Endothelial cell of umbilical vein (primary cell): ENCODE data around the gene KIF1C. TPM values are rescaled to one million over a fixed set of nuclear protein-coding genes. Genes with fewer than 3 reads are reported as not detected.

ENCODE experiments used
- BruUV-seq: library from RNA; stranded (reverse); fragments of 400-500 nt; replicated peaks from 2 replicates; lab custom pipeline; 2021; lab: Mats Ljungman, UMichigan
- CTCF ChIA-PET: fragments of 300-600, 350-600 bp; sonication (Branson Sonifier 250); formaldehyde crosslinking; loops from one replicate; lab custom pipeline; 2021; ENCODE audit warnings: antibody characterized with exemption, inconsistent platforms; lab: Charles Lee
- POLR2A ChIA-PET: fragments of 300-600, 350-600 bp; sonication (Branson Sonifier 250); formaldehyde crosslinking; loops from one replicate; lab custom pipeline; 2021; ENCODE audit warnings: antibody characterized with exemption, inconsistent platforms; lab: Charles Lee
- DNase-seq: peaks from one replicate; pipeline ENCODE4 v3.0.0-alpha.2; 2011; ENCODE audit warnings: low read depth, low spot score
- FAIRE-seq: peaks from 2 replicates; lab custom pipeline; 2011; peaks lifted over from hg19 to GRCh38; lab: Jason Lieb, UNC
- H2AFZ ChIP-seq: 2 replicates; pipeline ENCODE4 v1.6.0; 2012; ENCODE audit warnings: low read depth, low read length, control low read depth, inconsistent platforms
- H3K27ac ChIP-seq: 2 replicates; pipeline ENCODE4 v1.5.1; 2011; ENCODE audit warnings: low read depth, mild to moderate bottlenecking, control low read depth, low read length, moderate library complexity; ENCODE audit not compliant: insufficient read depth
- H3K27me3 ChIP-seq, 2 experiments: 2 replicates each; pipeline versions ENCODE4 v1.6.0 to v1.6.1; 2011; ENCODE audit warnings: low read length in 2 of 2, mixed read lengths in 1 of 2; ENCODE audit not compliant: control insufficient read depth in 2 of 2, insufficient read depth in 2 of 2
- H3K36me3 ChIP-seq, 2 experiments: 2 replicates in 1 of 2; 3 replicates in 1 of 2; pipeline ENCODE4 v1.5.1; 2011; ENCODE audit warnings: low read length in 2 of 2, mild to moderate bottlenecking in 1 of 2, moderate library complexity in 1 of 2; ENCODE audit not compliant: control insufficient read depth in 2 of 2, insufficient read depth in 2 of 2; ENCODE audit errors: extremely low read depth in 1 of 2
- H3K4me1 ChIP-seq: 3 replicates; pipeline ENCODE4 v1.5.1; 2011; ENCODE audit warnings: mild to moderate bottlenecking, low read length; ENCODE audit not compliant: control insufficient read depth, insufficient read depth; ENCODE audit errors: extremely low read depth
- H3K4me2 ChIP-seq: 2 replicates; pipeline ENCODE4 v1.6.1; 2011; ENCODE audit warnings: low read length, control low read depth, mixed read lengths; ENCODE audit not compliant: insufficient read depth
- H3K4me3 ChIP-seq, 3 experiments: fragments of 200-600 bp in 1 of 3; sonication (generic), shearing (Covaris generic) in 1 of 3; replicated peaks in 1 of 3; 2 replicates each; pipeline ENCODE4 v1.5.1; 2011 to 2016; ENCODE audit warnings: control low read depth in 3 of 3, low read length in 3 of 3, mild to moderate bottlenecking in 2 of 3, inconsistent platforms in 1 of 3, low read depth in 1 of 3, moderate library complexity in 1 of 3; ENCODE audit not compliant: insufficient read depth in 1 of 3
- H3K79me2 ChIP-seq: 2 replicates; pipeline ENCODE4 v1.6.0; 2012; ENCODE audit warnings: low read length, inconsistent platforms; ENCODE audit not compliant: control insufficient read depth, insufficient read depth
- H3K9ac ChIP-seq: replicated peaks from 2 replicates; pipeline ENCODE3; 2011; ENCODE audit warnings: low read length, control low read depth; ENCODE audit not compliant: insufficient read depth; ENCODE audit errors: extremely low read depth
- H3K9me1 ChIP-seq: replicated peaks from 3 replicates; pipeline ENCODE4 v1.6.0; 2011; ENCODE audit warnings: mild to moderate bottlenecking, low read length; ENCODE audit not compliant: control insufficient read depth, insufficient read depth; ENCODE audit errors: extremely low read depth
- H3K9me3 ChIP-seq: replicated peaks from 2 replicates; pipeline ENCODE4 v1.5.1; 2012; ENCODE audit warnings: low read length, inconsistent platforms; ENCODE audit not compliant: control insufficient read depth, insufficient read depth
- H4K20me1 ChIP-seq: replicated peaks from 2 replicates; pipeline ENCODE3; 2011; ENCODE audit warnings: mild to moderate bottlenecking, low read length; ENCODE audit not compliant: control insufficient read depth, insufficient read depth; ENCODE audit errors: extremely low read depth
- EZH2 ChIP-seq: IDR thresholded peaks from 2 replicates; pipeline ENCODE4 v1.6.1; 2012; ENCODE audit warnings: borderline replicate concordance, low read depth, mild to moderate bottlenecking, moderate library complexity, low read length, inconsistent platforms; ENCODE audit not compliant: severe bottlenecking
- FOS ChIP-seq: IDR thresholded peaks from 2 replicates; pipeline ENCODE4 v1.6.1; 2011; ENCODE audit warnings: mild to moderate bottlenecking, low read length, moderate library complexity, borderline replicate concordance; ENCODE audit not compliant: insufficient read depth
- GATA2 ChIP-seq: IDR thresholded peaks from 2 replicates; pipeline ENCODE4 v1.7.0; 2011; ENCODE audit warnings: low read depth, mild to moderate bottlenecking, moderate library complexity, mixed read lengths, low read length; ENCODE audit not compliant: insufficient read length, insufficient read depth
- JUN ChIP-seq: IDR thresholded peaks from 2 replicates; pipeline ENCODE4 v1.6.1; 2011; ENCODE audit warnings: borderline replicate concordance, low read depth; ENCODE audit not compliant: insufficient read length, insufficient read depth
- MYC ChIP-seq: IDR thresholded peaks from one replicate; pipeline ENCODE4 v1.6.1; 2011; ENCODE audit warnings: mild to moderate bottlenecking, low read depth, low read length
- POLR2A ChIP-seq: IDR thresholded peaks from 2 replicates; pipeline ENCODE4 v1.6.1; 2012; ENCODE audit warnings: low read depth, mild to moderate bottlenecking, control low read depth, low read length
- POLR2AphosphoS5 ChIP-seq: IDR thresholded peaks from 2 replicates; pipeline ENCODE4 v1.6.1; 2012; ENCODE audit warnings: low read depth, mild to moderate bottlenecking, control low read depth, low read length, moderate library complexity; ENCODE audit not compliant: insufficient read depth
- dilution Hi-C: fragments of 300-500 bp; cut with MboI; formaldehyde crosslinking; loops from one replicate; pipeline ENCODE4 v1.15.0; 2019; ENCODE audit warnings: low sequenced_read_pairs; ENCODE audit not compliant: extremely low pct_ligation_motif_present
- intact Hi-C: fragments of 100-400 bp; cut with micrococcal nuclease; formaldehyde crosslinking; loops from one replicate; pipeline ENCODE4 v1.10.0; 2022
- polyA plus RNA-seq, 4 experiments: library from polyadenylated mRNA; depleted of rRNA in 3 of 4; stranded (reverse) in 3 of 4; unstranded in 1 of 4; fragments of >200 nt; gene quantifications; 2 replicates each; pipeline versions ENCODE4 v1.2.1 to v1.2.3, GENCODE V29; 2011 to 2012; ENCODE audit warnings: missing spikeins in 1 of 4
- total RNA-seq: library from RNA; stranded (reverse); gene quantifications from 2 replicates; pipeline ENCODE4 v1.2.3, GENCODE V29; 2021
- TF ChIP-seq, protein P1 (sequence below), 2 donors: IDR thresholded peaks; 1 replicate in 1 of 2; 2 replicates in 1 of 2; pipeline ENCODE4 v1.5.1; 2011; ENCODE audit warnings: low read length in 2 of 2, mild to moderate bottlenecking in 2 of 2, moderate library complexity in 2 of 2, control low read depth in 1 of 2, inconsistent platforms in 1 of 2, low read depth in 1 of 2; ENCODE audit not compliant: insufficient read depth in 1 of 2; ENCODE audit errors: extremely low read depth in 1 of 2
- TF ChIP-seq, protein P2 (sequence below): IDR thresholded peaks from 2 replicates; pipeline ENCODE4 v1.6.1; 2011; ENCODE audit not compliant: insufficient read depth, insufficient read length

KIF1C gene
- total and polyA plus RNA-seq, 2 donors (not counting 3 experiments of a cell fraction or from before 2014, with no cell fraction given): 33.6 to 171 TPM

DNA sequence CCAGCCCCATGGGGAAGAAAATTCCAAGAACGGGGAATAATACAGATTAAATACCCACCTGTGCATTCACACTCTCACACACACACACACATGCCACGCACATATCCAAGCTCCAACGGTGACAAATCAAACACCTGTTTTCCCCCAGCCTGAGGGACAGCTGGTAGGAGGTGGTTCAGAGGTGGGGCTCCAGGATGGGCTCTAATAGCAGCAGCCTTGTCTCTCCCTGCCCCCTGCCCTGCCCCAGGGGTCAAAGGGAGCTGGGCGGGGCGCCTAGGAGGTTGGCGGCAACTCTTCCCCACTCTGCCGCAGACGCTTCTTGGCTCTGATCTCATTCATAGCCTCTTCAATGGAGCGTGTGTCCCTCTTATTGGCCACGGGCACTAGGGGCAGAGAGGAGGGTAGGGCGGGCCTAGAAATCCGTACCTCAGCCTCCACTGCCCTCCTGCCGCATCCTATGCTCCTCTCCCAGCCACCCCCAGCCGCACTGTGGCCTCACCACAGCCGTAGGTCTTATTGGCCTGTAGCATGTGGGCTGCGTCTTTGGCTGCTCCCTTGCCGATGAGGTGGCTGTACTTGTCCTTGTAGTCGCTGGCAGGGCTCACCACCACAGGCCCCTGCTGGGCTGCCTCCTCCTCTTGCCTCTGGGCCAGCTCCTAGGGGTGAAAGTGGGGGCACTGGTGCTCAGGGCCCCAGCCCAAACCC lies 38.3 kb upstream of the KIF1C start:
- Histone ChIP-seq H3K4me3 (no peak overlapping the region), H3K27me3 (no peaks in the 10 kb centered on the region), H3K36me3 (peaks cover 0 to 7% of the 10 kb centered on the region in 2 experiments), H3K79me2 (no peaks in the 10 kb centered on the region), H3K9ac (no peak overlapping the region), H3K4me2 (no peak overlapping the region), H3K27ac (no peak overlapping the region), H3K9me1 (no peaks in the 10 kb centered on the region), H2AFZ (no peak overlapping the region), H3K4me1 (no peaks in the 10 kb centered on the region), H3K9me3 (no peaks in the 10 kb centered on the region), H4K20me1 (no peaks in the 10 kb centered on the region)
- no peak for FAIRE-seq
- TF ChIP-seq JUN (no peak), GATA2 (no peak), FOS (no peak), MYC (no peak), POLR2A (no peak), EZH2 (no peak), POLR2AphosphoS5 (no peak)
- TF ChIP-seq, protein P1, sequence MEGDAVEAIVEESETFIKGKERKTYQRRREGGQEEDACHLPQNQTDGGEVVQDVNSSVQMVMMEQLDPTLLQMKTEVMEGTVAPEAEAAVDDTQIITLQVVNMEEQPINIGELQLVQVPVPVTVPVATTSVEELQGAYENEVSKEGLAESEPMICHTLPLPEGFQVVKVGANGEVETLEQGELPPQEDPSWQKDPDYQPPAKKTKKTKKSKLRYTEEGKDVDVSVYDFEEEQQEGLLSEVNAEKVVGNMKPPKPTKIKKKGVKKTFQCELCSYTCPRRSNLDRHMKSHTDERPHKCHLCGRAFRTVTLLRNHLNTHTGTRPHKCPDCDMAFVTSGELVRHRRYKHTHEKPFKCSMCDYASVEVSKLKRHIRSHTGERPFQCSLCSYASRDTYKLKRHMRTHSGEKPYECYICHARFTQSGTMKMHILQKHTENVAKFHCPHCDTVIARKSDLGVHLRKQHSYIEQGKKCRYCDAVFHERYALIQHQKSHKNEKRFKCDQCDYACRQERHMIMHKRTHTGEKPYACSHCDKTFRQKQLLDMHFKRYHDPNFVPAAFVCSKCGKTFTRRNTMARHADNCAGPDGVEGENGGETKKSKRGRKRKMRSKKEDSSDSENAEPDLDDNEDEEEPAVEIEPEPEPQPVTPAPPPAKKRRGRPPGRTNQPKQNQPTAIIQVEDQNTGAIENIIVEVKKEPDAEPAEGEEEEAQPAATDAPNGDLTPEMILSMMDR (IDR thresholded peaks at IDR 0.05; ENCODE audit: extremely low read depth in 1 of 2, insufficient read depth in 1 of 2, low read depth in 1 of 2, low read length in 2 of 2): no peak
- TF ChIP-seq, protein P2, sequence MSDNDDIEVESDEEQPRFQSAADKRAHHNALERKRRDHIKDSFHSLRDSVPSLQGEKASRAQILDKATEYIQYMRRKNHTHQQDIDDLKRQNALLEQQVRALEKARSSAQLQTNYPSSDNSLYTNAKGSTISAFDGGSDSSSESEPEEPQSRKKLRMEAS: no peak
- intact Hi-C loops (no loop called here), dilution Hi-C loops (no loop called here)
- POLR2A ChIA-PET: no interaction called here
- CTCF ChIA-PET: interaction anchor here (1.0 kb wide), 1 partner anchor 50 kb away, joined by 4 read pairs; no protein-coding TSS in a partner anchor
- BruUV-seq: TSS peak; percentile 63
- no peak for DNase-seq
